AG20443 (cell line): ENCODE results near the gene RNF150.
A peak's percentile ranks its signal among the peaks of the same experiment; 100 is the strongest.
"Not testable (repeated sequence)": the region's sequence is repeated elsewhere in the genome, so short reads cannot be mapped to it uniquely, and the experiment has no call there.

Experiments
- DNase-seq: peaks from one replicate; pipeline ENCODE4 v3.0.0; 2012; ENCODE audit warnings: low spot score, mixed read lengths

RNF150 gene

DNA sequence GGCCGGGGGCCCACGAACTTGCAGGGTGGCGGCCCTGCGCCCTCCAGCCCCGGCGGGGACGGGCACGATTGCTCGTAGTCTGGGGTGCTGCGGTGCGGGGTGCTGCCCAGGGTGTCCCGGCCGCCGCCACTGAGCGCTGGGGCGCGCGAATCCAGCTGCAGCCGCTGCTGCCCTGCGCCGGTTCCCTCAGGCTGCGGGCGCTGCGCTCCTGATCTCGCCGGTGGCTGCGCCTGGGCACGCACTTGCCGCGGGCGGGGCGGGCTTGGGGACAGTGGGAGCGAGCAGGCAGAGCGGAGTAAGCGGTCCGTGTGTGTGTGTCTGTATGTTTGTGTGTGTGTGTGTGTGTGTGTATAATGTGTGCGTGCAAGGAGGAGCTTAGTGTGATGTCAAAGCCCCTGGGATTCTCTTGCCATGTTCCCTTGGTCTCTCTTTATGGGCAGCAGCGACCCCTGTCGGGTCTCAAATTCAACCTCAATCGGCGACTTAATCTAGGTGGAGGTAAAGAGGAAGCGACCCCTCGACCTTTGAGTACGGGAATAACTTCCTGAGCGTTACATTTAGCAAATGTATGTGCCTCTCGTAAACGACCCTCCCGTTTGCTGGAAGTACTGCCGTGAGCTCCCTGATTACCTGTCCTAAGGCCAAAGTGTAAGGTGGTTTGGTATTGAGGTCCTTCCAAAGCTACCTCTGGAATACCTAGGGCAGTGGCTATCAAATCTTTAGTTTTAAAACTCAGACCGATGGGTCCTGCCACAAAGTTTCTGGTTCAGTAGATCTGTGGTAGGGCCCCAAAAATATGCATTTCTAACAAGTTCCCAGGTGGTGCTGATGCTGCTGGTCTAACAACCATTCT lies at the start of gene RNF150:
Gene RNF150 (minus strand): TSS at position 324 of the 853 bp plus-strand sequence.
- peak; percentile 88 for DNase-seq

DNA sequence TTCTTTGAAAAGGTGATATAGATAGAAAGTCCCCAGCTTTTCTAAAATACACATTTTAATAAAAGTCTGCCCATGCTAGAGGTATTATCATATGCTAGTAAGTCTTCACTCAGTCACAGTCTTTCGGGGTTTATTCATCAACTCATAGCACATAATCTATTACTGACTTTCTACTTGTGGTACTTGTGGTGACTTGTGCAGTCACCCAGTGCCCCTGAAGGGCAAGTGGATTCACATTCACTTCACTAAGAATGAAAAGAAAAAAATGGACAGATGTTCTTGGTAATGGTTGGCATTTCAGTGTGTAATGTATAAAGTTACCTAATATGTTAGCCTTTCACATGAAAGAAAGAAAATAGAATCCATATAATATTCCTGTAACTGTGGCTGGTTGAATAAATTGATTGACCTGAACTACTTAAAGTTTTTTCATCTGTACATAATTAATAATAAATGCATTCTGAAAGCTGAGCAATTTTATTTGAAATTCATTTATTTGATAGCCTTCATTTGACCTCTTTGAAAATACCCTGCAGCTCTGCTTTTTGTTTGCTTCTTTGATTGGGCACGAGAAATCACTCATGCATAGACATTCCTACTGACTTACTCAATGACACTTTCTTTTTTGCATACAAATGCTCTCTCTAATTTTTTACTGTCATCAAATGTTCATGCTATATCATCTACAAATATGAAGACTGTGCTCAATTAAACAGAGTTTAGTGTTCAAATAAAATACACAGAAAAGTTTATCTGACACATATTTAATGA lies 47.9 kb upstream of the RNF150 start:
- DNase-seq: no peak

DNA sequence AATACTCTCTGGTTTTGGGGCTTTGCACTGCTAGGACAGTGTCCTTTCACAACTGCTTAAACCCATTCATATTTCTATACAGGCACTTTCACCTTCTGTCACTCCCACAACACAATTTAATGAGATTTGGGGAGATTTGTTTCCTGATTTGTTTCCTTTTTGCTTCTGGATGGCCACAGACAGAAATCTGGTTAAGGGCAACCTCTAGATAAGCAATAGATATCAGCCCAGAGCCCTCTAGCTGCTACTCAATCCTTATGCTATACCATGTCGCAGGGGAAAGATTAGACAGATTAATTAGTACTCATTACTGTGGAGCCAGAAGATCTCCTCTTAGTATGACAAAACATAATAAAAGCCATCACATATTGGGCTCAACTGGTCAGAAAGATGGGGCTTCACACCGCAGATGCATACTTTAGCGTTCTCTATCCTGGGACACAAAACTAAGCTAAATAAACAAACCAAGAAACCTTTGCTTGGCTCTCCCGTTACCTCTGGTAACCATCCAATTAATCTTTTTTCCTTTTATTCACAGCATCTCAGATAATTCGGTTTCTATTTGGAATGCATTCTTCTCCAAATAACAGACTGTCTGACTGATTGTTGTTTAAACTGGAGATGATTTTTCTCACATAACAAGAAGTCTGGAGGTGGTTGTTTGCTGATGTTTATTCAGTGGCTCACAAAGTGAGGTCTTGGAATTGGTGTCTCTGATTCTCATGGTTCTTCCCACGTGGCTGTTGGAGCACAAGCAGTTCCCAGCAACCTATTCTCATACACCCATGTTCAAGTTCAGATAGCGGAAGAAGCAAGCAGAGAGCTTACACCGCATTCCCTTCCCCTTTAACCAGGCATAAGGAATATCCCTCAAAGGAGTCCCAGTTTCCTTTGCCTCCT lies 46.5 kb upstream of the RNF150 start:
- no peak for DNase-seq

DNA sequence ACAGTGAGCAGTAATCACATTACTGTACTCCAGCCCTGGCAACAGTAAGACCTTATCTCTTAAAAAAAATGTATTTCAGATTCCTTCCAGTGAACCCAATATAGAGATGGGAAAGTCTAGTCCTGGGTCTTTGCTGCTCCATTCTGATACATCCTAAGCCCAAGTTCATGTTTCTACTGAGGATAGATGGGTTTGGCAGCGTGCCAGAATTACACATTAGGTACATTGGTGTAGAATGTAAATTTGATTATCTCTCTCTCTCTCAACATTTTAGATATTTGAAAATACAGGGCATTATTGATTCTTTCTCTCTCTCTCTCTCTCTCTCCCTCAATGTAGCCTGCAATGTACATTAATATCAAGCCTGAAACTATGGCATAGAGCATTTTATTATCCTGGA lies 43.9 kb upstream of the RNF150 start:
- DNase-seq: no peak

DNA sequence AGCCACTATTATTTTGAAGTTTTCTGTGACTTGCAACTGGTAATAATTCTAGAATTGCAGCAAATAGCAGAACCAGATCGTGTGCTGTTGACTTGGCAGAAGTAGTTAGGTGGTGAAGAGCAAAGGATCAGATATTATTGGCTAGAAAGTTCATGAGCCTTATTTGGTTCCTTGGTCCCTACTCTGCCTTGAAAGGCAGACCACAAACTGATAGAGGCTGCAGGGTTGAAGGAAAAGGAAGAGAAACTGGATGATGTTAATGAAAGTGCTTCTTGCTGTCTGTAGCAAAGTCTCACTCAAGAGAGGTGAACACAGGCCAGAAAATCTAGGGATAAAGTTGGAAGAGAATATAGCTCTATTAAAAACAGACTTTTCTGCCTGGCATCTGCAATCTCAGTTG lies 41.2 kb upstream of the RNF150 start:
- no peak for DNase-seq

DNA sequence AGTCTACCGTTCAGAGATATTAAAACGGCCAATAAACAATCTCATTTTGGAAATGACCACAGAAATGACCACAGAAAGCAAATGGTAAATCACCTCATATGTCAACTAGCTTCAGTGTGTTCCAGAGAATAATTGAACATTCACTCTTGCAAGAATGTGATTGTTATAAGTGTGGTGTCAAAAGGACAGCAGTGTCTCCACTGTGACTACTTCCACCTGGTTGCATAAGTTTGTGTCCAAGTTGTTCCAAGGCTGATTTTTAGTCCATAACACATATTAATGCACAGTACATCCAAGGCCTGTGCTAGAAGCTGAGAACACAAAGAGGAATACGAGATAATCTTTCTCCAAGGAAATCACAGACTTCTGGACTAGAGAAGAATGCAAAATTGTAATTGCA lies 37.4 kb upstream of the RNF150 start:
- no peak for DNase-seq

DNA sequence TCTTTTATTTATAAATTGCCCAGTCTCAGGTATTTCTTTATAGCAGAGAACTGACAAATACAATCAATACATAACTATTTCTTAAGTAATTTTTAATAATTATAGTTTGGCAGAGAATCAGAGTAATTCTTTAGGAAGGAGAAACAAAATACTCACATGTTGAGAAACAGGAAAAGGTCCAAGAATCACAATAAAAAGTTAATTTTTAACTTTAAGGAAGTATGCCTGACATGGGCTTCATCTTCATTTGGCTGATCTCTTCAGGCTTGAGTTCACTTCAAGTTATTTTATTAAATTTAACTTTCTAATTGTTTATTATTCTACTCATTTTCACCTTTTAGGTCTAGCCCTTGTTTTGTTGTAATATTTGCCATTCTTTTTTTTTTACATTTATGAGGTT lies 36.1 kb upstream of the RNF150 start:
- no peak for DNase-seq

DNA sequence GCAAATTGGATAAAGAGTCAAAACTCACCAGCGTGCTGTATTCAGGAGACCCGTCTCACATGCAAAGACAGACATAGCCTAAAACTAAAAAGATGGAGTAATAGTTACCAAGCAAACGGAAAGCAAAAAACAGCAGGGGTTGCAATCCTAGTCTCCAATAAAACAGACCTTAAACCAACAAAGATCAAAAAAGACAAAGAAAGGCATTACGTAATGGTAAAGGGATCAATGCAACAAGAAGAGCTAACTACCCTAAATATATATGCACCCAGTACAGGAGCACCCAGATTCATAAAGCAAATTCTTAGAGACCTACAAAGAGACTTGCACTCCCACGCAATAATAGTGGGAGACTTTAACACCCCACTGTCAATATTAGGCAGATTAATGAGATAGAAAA lies 31.7 kb upstream of the RNF150 start:
- DNase-seq: not testable (repeated sequence)

DNA sequence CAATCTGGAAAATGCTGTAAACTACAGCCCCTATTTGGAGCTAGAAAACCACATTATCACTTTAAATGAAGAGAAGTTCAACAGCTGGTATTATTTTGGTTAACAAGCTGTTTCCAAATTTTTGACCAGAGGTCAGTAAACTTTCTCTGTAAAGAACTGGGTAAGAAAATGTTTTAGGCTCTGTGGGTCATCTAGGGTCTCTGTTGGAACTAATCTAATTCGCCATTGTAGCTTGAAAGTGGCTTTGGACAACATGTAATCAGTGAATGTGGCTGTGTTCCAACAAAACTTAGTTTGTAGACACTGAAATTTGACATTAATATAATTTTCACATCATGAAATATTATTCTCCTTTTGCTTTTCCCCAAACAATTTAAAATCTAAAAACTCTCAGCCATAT lies 25.8 kb upstream of the RNF150 start:
- no peak for DNase-seq

DNA sequence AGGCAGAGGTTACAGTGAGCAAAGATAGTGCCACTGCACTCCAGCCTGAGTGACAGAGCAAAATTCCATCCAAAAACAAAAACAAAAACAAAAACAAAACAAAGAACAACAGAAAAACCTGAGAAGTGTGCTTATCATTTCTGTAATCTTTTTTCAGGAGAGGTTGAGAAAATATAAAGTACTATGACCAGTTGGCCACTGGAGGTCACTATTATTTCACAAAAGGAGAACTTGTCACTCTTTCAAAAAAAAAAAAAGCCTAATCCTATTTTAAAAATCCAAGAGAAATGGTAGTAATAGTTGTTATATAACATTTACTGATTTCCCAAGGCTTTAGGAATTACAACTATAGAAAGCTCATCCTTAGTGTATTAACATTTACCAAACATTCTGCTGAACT lies 24.9 kb upstream of the RNF150 start:
- peak; percentile 51 for DNase-seq

DNA sequence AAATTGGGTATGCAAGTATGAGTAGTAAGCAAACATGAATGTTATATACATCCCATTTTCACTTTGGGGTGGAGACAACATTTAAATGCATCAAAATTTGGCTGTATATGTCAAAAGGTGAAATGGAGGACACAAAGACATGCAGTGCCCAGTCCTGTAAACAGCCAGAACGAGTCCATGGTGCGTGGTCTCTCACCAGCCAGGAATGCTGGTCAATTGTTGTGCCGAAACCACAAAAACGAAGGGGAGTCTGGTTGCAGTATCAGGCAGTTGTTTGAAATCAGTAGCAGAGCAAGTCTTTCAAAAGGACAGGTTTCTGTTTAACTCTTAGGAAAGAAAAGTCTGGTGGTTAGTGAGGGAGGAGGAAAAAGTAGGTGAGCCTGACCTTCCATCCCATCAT lies 22.3 kb upstream of the RNF150 start:
- DNase-seq: peak; percentile 22

DNA sequence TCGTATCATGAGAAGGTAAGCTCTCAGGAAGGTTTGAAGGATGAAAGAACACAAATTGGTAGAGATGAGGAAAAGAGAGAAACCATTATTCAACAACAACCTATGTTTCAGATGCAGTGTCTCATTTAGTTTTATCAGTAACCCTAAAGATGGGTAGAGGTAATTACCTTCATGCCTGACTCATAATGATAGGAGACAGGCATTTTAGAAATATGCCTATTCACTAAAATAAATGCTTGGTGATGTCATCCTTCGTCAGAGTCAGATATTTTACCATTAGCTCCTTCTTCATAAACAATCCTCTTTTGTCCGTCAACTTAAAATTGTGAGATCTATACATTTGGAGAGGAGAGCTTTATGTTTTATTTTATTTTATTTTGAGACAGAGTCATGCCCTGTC lies 21.5 kb upstream of the RNF150 start:
- DNase-seq: no peak

DNA sequence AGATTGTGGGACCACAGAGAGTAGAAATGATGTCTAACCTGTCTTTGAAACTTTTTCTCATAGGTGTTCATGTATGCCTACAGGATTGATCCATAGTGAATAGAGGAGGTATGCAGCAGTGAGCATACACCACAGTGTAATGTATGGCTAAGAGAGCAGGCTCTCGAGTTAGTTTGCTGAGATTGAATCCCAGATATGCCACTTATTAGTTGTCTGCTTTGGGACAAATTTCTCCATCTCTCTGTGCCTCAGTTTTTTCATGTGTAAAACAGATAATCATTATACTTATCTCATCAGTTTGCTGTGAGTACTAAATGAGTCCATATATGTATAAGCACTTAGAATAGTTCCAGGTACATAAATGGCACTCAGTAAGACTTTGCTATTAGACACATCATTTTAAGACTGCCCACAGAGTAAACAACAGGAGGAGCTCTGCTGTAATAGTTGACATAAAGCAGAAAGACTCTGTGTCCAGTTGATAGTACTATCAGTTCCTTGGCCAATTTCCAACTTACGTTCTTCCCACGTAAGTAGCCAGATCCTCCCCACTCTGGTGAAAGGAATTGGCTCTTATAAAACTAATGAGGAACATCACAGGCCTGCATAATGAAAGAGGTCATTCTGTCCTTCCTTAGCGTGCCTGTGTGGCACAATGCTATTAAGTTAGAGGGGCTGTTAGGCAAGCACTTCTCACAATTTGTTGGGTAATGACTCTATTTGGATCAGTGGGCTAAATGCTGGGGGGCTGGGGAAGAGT lies 20.7 kb upstream of the RNF150 start:
- DNase-seq: no peak

DNA sequence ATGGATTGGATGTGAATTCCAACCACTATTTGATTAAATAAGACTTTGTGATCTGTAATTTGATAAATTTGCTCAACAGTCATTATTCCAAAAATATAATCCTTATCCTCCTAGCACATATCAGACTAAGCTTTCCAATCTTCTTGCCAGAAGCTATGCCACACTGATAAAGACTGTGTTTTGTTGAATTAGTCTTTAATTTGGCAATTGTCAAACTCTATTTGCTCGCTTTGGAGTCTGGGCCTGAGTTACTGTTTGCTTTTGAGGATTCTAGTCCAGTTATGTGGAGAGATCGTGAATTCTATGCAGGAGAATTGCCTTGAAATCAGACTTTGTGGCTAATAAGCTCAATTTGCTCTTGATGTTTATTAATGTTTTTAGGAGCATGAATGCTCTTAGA lies 10.9 kb upstream of the RNF150 start:
- DNase-seq: no peak

DNA sequence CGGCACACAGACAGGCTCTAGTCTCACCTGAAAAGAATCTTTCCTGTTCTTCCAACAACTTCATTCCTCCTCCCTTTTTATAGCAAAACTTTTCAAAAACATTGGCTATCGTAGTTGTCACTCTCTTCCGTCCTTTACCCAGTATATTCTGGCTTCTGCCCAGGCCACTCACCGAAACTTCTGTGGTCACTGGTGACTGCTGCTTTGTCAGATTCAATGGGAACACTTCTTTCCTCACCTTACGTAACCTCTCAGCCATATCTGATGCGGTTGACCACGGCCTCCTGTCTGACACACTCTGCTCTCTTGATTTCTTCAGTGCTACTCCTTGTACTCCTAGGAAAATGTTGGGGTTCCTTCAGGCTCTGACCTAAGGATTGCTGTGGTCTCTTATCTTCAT lies 9.2 kb upstream of the RNF150 start:
- DNase-seq: no peak

DNA sequence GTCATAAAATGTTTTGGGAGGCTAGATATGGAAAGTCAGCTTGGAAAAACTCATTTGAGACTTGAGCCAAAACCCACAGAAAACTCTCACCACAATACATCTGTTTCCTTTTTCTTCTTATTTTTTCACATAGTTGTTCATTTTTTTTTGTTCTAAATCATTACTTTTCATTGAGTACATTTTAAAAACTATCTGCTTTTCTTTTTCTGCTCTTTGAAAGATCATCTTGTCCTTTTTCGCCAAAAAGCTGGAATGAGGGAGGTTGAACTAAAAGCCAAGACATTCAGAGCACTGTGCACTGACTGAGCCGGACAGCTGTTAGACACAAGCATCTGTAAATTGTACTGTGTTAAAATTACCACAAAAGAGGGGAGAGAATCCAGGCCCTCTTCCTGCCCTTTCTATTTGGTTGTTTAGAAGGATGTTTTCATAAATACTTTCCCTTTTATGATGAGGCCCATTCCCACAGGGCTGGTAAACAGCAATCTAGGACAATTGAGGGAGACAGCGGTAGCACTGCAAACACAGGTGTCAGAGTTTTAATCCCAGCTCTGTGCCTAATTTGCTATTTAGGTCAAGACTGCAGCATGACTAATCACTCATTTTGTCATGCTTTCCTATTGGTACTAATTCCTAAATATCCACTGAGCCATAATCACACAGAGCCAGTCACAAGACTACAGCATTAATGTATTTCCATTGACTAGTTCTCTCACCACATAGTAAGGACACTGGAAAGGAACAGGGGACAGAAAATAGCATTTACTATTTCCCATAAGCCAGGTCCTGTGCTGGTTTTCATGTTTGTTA lies 7.3 kb upstream of the RNF150 start:
- peak; percentile 36 for DNase-seq

DNA sequence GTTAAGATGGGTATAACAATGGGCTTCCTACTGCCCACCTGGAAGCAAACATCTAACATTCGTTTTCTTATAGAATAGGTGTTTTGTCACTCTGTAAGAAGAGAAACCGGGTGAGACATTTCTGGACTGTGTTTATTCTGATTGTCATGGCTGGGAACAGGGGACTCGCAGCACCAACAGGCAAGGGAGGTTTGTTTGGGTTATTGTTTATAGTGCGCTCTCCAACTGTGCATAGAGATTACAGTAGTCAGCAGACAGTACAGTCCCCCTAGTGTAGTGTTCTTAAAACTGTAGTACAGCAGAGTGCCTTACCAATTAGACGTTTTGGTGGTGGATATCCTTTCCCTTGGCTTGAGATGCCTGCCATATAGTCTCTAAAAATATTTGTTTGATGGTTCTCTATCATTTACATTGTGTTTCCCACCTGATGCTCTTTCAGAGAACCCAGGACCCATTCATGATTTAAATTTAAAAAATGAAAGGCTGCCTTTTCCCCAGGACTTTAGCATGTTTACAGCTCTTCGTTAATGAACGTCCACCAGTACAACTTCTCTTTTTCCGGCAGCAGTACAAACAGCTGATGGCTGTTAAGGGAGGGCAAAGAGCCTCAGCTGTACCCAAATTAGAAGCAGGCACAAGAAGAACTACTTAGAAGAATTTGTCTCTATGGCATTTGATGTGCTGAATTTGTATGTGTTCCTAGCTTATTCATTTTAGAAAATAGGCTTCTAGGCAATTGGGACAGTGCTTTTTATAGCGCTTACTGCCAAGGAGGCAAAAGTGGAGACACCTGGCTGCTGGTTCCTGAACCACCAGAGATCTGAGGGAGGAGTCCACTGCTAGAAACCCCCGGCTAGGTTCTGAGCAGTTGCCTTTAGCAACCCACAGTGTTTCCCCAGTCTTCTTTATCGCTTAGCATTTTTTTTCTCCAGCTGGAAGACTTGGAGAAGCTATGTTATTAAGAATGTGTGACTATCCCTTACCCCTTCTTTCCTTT lies 1.0 kb upstream of the RNF150 start:
- DNase-seq: peak; percentile 39

DNA sequence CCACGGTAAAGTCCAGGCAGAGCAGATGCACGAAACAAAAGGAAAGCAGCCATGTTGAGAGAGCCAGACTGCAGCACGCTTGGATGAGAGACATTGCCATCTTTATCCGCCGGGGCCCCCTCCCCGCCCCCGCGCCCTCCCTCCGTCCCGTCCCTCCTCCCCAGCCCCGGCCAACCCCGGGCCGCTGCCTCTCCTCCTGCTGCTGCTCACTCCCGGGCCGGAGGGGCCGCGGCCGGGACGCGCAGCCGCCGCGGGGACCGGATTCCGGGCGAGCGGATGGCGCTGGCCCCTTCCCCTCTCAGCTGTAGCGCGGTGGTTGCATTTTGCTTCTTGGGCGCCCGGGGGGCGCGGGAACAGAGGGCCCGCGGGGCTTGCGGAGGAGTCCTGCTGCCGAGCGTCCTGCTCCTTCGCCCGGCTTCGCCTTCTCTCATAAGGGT lies 542 bp downstream of the RNF150 start:
- peak; percentile 87 for DNase-seq

DNA sequence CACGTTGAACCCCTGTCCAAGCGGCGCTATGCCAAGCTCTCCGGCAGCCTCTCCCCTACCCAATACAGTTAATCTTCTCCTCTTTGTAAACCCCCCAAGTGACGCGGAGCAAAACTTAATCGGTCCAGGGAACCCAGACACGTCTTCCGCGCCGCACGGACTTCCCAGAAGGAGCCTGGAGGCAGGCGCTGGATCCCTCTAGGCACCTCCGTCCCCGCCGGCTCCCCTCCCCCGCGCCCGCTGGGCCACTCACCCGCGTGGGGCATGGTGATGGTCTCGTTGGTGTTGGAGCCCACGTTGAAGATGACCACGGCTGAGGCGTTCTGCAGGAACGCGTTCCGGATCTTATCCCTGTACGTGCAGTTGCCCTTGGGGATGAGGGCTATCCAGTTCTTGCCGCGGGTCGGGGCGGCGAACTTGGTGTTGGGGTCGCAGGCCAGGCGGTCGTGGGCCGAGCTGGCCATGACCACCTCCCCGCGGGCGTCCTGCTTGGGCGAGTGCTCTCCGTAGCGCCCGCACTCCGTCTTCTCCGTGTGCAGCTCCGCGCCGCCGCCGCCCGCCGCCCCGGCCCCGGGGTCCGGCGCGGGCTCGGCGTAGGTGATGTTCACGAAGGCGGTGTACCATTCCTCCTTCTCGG lies 1.1 kb downstream of the RNF150 start:
- peak; percentile 40 for DNase-seq
